Measurements from ENCODE around the gene STMN3.

STMN3 gene

GRCh38 chr20:63664143-63664851 is 11.1 kb upstream of the STMN3 start:
- Histone ChIP-seq H3K9me3 (ENCODE audit: low read length) (no peaks in the 10 kb centered on the region), H3K9ac (ENCODE audit: low read length) (no peak overlapping the region), H3K36me3 (ENCODE audit: insufficient read depth, low read length) (peaks cover 66% of the 10 kb centered on the region), H3K4me1 (ENCODE audit: insufficient read depth, low read length, severe bottlenecking) (peaks cover 5% of the 10 kb centered on the region), H2AFZ (ENCODE audit: low read length) (no peak overlapping the region), H3K27me3 (ENCODE audit: insufficient read depth, low read length) (no peaks in the 10 kb centered on the region), H3K9me2 (ENCODE audit: low read depth, low read length) (no peaks in the 10 kb centered on the region), H3K4me2 (ENCODE audit: low read length) (no peak overlapping the region), H3K79me2 (ENCODE audit: insufficient read depth, low read length) (no peaks in the 10 kb centered on the region), H3K4me3 (ENCODE audit: low read depth, low read length, poor library complexity, severe bottlenecking) (no peak overlapping the region), H4K20me1 (ENCODE audit: insufficient read depth, low read length) (no peaks in the 10 kb centered on the region), H3F3A (ENCODE audit: insufficient read depth, low read length) (no peaks in the 10 kb centered on the region), H3K27ac (ENCODE audit: low read depth, low read length, poor library complexity, severe bottlenecking) (no peak overlapping the region)
- TF ChIP-seq EZH2 (IDR thresholded peaks at IDR 0.05; ENCODE audit: borderline replicate concordance, low read length) (no peak), CTCF (IDR thresholded peaks at IDR 0.05; ENCODE audit: low read length) (no peak)

- H3K9me2 ChIP-seq (ENCODE audit: low read depth, low read length), result no peaks in the 10 kb centered on the region
- H4K20me1 ChIP-seq (ENCODE audit: insufficient read depth, low read length), result no peaks in the 10 kb centered on the region
- H3K27me3 ChIP-seq (ENCODE audit: insufficient read depth, low read length), result no peaks in the 10 kb centered on the region
- no peaks in the 10 kb centered on the region for H3K9me3 ChIP-seq (ENCODE audit: low read length)
- no peaks in the 10 kb centered on the region for H3F3A ChIP-seq (ENCODE audit: insufficient read depth, low read length)
- H3K79me2 ChIP-seq (ENCODE audit: insufficient read depth, low read length), result no peaks in the 10 kb centered on the region
- peaks cover 11% of the 10 kb centered on the region for H3K4me1 ChIP-seq (ENCODE audit: insufficient read depth, low read length, severe bottlenecking)
- H3K36me3 ChIP-seq (ENCODE audit: insufficient read depth, low read length), result peaks cover 58% of the 10 kb centered on the region
- no peak overlapping the region for H3K4me3 ChIP-seq (ENCODE audit: low read depth, low read length, poor library complexity, severe bottlenecking)
- TF ChIP-seq CTCF (IDR thresholded peaks at IDR 0.05; ENCODE audit: low read length), result no peak
- no peak for TF ChIP-seq EZH2 (IDR thresholded peaks at IDR 0.05; ENCODE audit: borderline replicate concordance, low read length)
- H3K9ac ChIP-seq (ENCODE audit: low read length), result no peak overlapping the region
- H3K4me2 ChIP-seq (ENCODE audit: low read length), result no peak overlapping the region
- H2AFZ ChIP-seq (ENCODE audit: low read length), result no peak overlapping the region
- no peak overlapping the region for H3K27ac ChIP-seq (ENCODE audit: low read depth, low read length, poor library complexity, severe bottlenecking)
Measured at GRCh38 chr20:63663332-63664066, 10.3 kb upstream of the STMN3 start.

GRCh38 chr20:63662813-63663189 is 9.6 kb upstream of the STMN3 start:
- H3K79me2 ChIP-seq (ENCODE audit: insufficient read depth, low read length), result no peaks in the 10 kb centered on the region

More at GRCh38 chr20:63662813-63663189, 9.6 kb upstream of the STMN3 start:
- H3K9me2 ChIP-seq (ENCODE audit: low read depth, low read length), result no peaks in the 10 kb centered on the region
- no peak overlapping the region for H3K4me2 ChIP-seq (ENCODE audit: low read length)
- no peaks in the 10 kb centered on the region for H3K9me3 ChIP-seq (ENCODE audit: low read length)
- no peaks in the 10 kb centered on the region for H4K20me1 ChIP-seq (ENCODE audit: insufficient read depth, low read length)
- H3F3A ChIP-seq (ENCODE audit: insufficient read depth, low read length), result no peaks in the 10 kb centered on the region
- no peak overlapping the region for H3K4me3 ChIP-seq (ENCODE audit: low read depth, low read length, poor library complexity, severe bottlenecking)
- TF ChIP-seq EZH2 (IDR thresholded peaks at IDR 0.05; ENCODE audit: borderline replicate concordance, low read length) (no peak), CTCF (IDR thresholded peaks at IDR 0.05; ENCODE audit: low read length) (no peak)
- H3K9ac ChIP-seq (ENCODE audit: low read length), result no peak overlapping the region
- H2AFZ ChIP-seq (ENCODE audit: low read length), result no peak overlapping the region
- peaks cover 13% of the 10 kb centered on the region for H3K4me1 ChIP-seq (ENCODE audit: insufficient read depth, low read length, severe bottlenecking)
- peaks cover 51% of the 10 kb centered on the region for H3K36me3 ChIP-seq (ENCODE audit: insufficient read depth, low read length)
- H3K27ac ChIP-seq (ENCODE audit: low read depth, low read length, poor library complexity, severe bottlenecking), result no peak overlapping the region
- H3K27me3 ChIP-seq (ENCODE audit: insufficient read depth, low read length), result no peaks in the 10 kb centered on the region
